IgD-negative memory B cell (primary cell): ENCODE data around the gene PDCD6IP. TPM values are rescaled to one million over a fixed set of nuclear protein-coding genes. Genes with fewer than 3 reads are reported as not detected.

Experiments
- H3K27ac Mint-ChIP-seq, 3 donors: one replicate each; pipeline ENCODE4 v1.8.0; 2020 to 2022; ENCODE audit warnings: mild to moderate bottlenecking in 3 of 3, mixed read lengths in 3 of 3, moderate library complexity in 1 of 3
- H3K27me3 Mint-ChIP-seq: one replicate; pipeline ENCODE4 v1.8.0; 2021; ENCODE audit warnings: mixed read lengths
- H3K36me3 Mint-ChIP-seq: one replicate; pipeline ENCODE4 v1.8.0; 2020; ENCODE audit warnings: mild to moderate bottlenecking, mixed read lengths
- H3K4me1 Mint-ChIP-seq, 3 donors: one replicate each; pipeline ENCODE4 v1.8.0; 2020 to 2022; ENCODE audit warnings: mixed read lengths in 3 of 3, mild to moderate bottlenecking in 1 of 3
- H3K4me3 Mint-ChIP-seq, 4 donors: one replicate each; pipeline ENCODE4 v1.8.0; 2020 to 2022; ENCODE audit warnings: mild to moderate bottlenecking in 4 of 4, mixed read lengths in 4 of 4, moderate library complexity in 3 of 4
- H3K9me3 Mint-ChIP-seq, 3 donors: one replicate each; pipeline ENCODE4 v1.8.0; 2020 to 2021; ENCODE audit warnings: mixed read lengths in 3 of 3, mild to moderate bottlenecking in 1 of 3
- polyA plus RNA-seq: library from polyadenylated mRNA; unstranded; fragments of 300-500 nt; fragmentation: Illumina TruSeq; gene quantifications from one replicate; pipeline ENCODE4 v1.2.3, GENCODE V29; 2021

The PDCD6IP gene
- polyA plus RNA-seq, 1 donor from 2014 or later = 128 TPM

- Mint-ChIP-seq H3K36me3 (no peaks in the 10 kb centered on the region), H3K4me1 (peaks cover 4 to 5% (median 4%) of the 10 kb centered on the region in 3 donors), H3K9me3 (no peaks in the 10 kb centered on the region), H3K27ac (no peak overlapping the region), H3K4me3 (peak overlapping the region in 1 of 4 donors; percentile 93), H3K27me3 (no peaks in the 10 kb centered on the region)
Observed at GRCh38 chr3:33883951-33884561, 85.6 kb downstream of the PDCD6IP start.

DNA sequence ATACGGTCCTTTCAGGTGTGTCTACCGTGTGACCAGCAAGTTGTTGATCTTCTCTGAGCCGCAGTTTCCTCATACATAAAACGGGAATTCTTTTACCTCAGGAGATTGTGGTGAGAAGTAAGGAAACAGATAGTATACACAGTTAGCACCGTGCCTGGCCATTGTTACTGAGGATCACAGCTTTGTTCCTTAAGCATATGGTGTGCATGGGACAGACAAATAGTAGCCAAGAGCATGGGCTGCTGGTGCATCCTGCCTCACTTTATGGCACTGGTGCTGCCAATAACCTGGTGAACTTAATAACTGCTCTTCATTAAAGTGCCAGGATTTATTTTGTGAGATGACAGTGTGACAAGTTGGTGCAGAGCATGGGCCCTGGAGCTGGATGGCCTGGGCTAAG is 86.3 kb downstream of the PDCD6IP start:
- Mint-ChIP-seq H3K9me3 (no peaks in the 10 kb centered on the region), H3K36me3 (no peaks in the 10 kb centered on the region), H3K4me1 (peaks cover 4 to 5% (median 4%) of the 10 kb centered on the region in 3 donors), H3K4me3 (no peak overlapping the region), H3K27ac (peak overlapping the region in 2 of 3 donors; percentile 7 to 11), H3K27me3 (no peaks in the 10 kb centered on the region)

- Mint-ChIP-seq H3K9me3 (no peaks in the 10 kb centered on the region), H3K36me3 (no peaks in the 10 kb centered on the region), H3K4me1 (peaks cover 4 to 5% (median 4%) of the 10 kb centered on the region in 3 donors), H3K27me3 (no peaks in the 10 kb centered on the region), H3K4me3 (peak overlapping the region in 1 of 4 donors; percentile 54), H3K27ac (no peak overlapping the region)
Observed at GRCh38 chr3:33885496-33885895, 87.1 kb downstream of the PDCD6IP start.

- H3K9me3 Mint-ChIP-seq = no peaks in the 10 kb centered on the region
- peaks cover 4 to 5% (median 4%) of the 10 kb centered on the region in 3 donors for H3K4me1 Mint-ChIP-seq
- H3K27me3 Mint-ChIP-seq = no peaks in the 10 kb centered on the region
- H3K27ac Mint-ChIP-seq = no peak overlapping the region
- no peaks in the 10 kb centered on the region for H3K36me3 Mint-ChIP-seq
- no peak overlapping the region for H3K4me3 Mint-ChIP-seq
Observed at GRCh38 chr3:33886015-33886414, 87.6 kb downstream of the PDCD6IP start.

- no peaks in the 10 kb centered on the region for H3K27me3 Mint-ChIP-seq
- H3K4me1 Mint-ChIP-seq = peaks cover 4 to 9% (median 5%) of the 10 kb centered on the region in 3 donors
- no peak overlapping the region for H3K27ac Mint-ChIP-seq
- H3K4me3 Mint-ChIP-seq = no peak overlapping the region
- no peaks in the 10 kb centered on the region for H3K9me3 Mint-ChIP-seq
- no peaks in the 10 kb centered on the region for H3K36me3 Mint-ChIP-seq
Observed at GRCh38 chr3:33887478-33887877, 89.0 kb downstream of the PDCD6IP start.

GRCh38 chr3:33889394-33890039 is 91.1 kb downstream of the PDCD6IP start:
- Mint-ChIP-seq H3K36me3 (no peaks in the 10 kb centered on the region), H3K9me3 (no peaks in the 10 kb centered on the region), H3K4me1 (peaks cover 0 to 5% (median 0%) of the 10 kb centered on the region in 3 donors), H3K27me3 (no peaks in the 10 kb centered on the region), H3K4me3 (no peak overlapping the region), H3K27ac (no peak overlapping the region)

DNA sequence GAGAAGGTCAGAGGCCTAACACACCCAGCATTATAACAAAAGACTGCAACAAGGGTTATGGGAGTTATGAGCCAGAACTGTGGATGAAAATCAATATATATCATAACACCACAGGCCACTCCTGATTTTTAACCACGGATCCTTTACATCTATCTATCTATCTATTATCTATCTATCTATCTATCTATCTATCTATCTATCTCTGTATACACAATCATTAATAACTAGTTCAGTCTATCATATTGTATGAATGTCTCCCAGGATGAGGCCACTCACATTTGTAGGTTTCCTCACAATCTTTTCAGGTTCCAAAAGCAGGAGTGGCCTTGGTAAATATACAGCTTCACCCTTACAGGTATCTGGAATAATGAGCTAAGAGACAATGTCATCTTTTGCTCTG is 94.2 kb downstream of the PDCD6IP start:
- Mint-ChIP-seq H3K27ac (no peak overlapping the region), H3K4me1 (peaks cover 0 to 5% (median 0%) of the 10 kb centered on the region in 3 donors), H3K4me3 (no peak overlapping the region), H3K36me3 (no peaks in the 10 kb centered on the region), H3K9me3 (no peaks in the 10 kb centered on the region), H3K27me3 (no peaks in the 10 kb centered on the region)

GRCh38 chr3:33895658-33896057 is 97.2 kb downstream of the PDCD6IP start:
- peaks cover 2% of the 10 kb centered on the region for H3K36me3 Mint-ChIP-seq
- H3K27me3 Mint-ChIP-seq = no peaks in the 10 kb centered on the region
- H3K4me1 Mint-ChIP-seq = peaks cover 0 to 5% (median 0%) of the 10 kb centered on the region in 3 donors
- H3K27ac Mint-ChIP-seq = no peak overlapping the region
- no peak overlapping the region for H3K4me3 Mint-ChIP-seq
- peaks cover 0 to 3% (median 0%) of the 10 kb centered on the region in 3 donors for H3K9me3 Mint-ChIP-seq

- no peak overlapping the region for H3K4me3 Mint-ChIP-seq
- peaks cover 0 to 3% (median 0%) of the 10 kb centered on the region in 3 donors for H3K9me3 Mint-ChIP-seq
- no peaks in the 10 kb centered on the region for H3K4me1 Mint-ChIP-seq
- H3K27me3 Mint-ChIP-seq = no peaks in the 10 kb centered on the region
- H3K36me3 Mint-ChIP-seq = peaks cover 2% of the 10 kb centered on the region
- no peak overlapping the region for H3K27ac Mint-ChIP-seq
Observed at GRCh38 chr3:33897306-33897705, 98.9 kb downstream of the PDCD6IP start.

DNA sequence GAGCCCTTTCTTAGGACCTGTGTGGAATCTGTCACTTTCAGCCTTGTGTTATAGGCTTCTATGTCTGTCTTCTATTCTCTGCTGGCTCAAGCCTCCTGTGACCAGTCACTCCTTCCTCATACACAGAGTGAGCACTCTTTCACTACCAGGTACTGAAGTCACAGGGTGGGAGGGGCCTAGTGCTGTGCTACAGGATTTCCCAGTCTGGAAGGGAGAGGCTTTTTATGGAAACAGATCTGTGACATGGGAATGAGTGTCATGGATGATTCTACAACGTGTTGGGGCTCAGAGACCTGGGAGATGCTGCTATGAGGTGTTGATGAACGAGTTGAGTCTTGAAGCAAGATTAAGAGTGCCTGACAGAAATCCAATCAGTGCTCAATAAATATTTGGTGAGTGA is 100.5 kb downstream of the PDCD6IP start:
- no peak overlapping the region for H3K4me3 Mint-ChIP-seq
- H3K9me3 Mint-ChIP-seq = peaks cover 0 to 3% (median 0%) of the 10 kb centered on the region in 3 donors
- peaks cover 2% of the 10 kb centered on the region for H3K36me3 Mint-ChIP-seq

GRCh38 chr3:33900440-33900808 is 102.0 kb downstream of the PDCD6IP start:
- peaks cover 2% of the 10 kb centered on the region for H3K36me3 Mint-ChIP-seq
- H3K9me3 Mint-ChIP-seq = peaks cover 0 to 3% (median 0%) of the 10 kb centered on the region in 3 donors
- no peaks in the 10 kb centered on the region for H3K27me3 Mint-ChIP-seq
- H3K4me1 Mint-ChIP-seq = no peaks in the 10 kb centered on the region
- H3K4me3 Mint-ChIP-seq = no peak overlapping the region
- H3K27ac Mint-ChIP-seq = no peak overlapping the region

More for the DNA sequence above, 100.5 kb downstream of the PDCD6IP start:
- Mint-ChIP-seq H3K27ac (no peak overlapping the region), H3K27me3 (no peaks in the 10 kb centered on the region), H3K4me1 (no peaks in the 10 kb centered on the region)

DNA sequence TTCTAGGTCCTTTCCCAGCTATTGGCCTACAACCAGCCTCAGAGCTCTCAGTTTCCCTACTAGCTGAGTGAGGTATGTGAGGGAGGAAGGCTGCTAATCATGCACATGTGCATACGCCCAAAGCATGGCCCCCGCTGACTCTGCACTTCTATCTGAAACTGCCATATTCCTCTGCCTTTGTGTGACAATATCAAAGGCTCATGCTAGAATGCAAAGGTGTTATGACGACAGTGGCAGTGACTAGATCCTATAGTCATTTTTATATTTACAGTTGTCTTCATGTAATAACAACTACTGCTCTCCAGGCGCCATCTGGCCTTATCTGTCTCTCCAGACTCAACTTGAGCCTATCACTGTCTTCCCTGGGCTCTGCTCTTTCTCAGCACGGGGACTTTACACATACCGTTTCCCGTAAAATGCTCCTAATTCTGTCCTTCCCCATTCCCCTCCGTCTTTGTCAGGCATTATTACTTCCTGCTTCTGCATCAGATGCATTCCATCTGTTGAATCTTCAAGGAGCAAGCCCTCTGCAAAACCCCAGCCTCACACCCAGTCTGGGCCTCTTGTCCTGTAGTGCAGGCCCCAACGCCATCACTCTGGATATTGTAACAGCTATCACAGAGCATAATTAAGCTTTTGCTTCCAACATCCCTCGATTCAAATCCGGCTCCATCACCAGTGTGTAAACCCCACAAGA is 102.5 kb downstream of the PDCD6IP start:
- peaks cover 2% of the 10 kb centered on the region for H3K36me3 Mint-ChIP-seq
- no peak overlapping the region for H3K27ac Mint-ChIP-seq
- no peaks in the 10 kb centered on the region for H3K27me3 Mint-ChIP-seq
- H3K4me1 Mint-ChIP-seq = no peaks in the 10 kb centered on the region
- H3K9me3 Mint-ChIP-seq = peaks cover 0 to 3% (median 0%) of the 10 kb centered on the region in 3 donors
- H3K4me3 Mint-ChIP-seq = no peak overlapping the region

DNA sequence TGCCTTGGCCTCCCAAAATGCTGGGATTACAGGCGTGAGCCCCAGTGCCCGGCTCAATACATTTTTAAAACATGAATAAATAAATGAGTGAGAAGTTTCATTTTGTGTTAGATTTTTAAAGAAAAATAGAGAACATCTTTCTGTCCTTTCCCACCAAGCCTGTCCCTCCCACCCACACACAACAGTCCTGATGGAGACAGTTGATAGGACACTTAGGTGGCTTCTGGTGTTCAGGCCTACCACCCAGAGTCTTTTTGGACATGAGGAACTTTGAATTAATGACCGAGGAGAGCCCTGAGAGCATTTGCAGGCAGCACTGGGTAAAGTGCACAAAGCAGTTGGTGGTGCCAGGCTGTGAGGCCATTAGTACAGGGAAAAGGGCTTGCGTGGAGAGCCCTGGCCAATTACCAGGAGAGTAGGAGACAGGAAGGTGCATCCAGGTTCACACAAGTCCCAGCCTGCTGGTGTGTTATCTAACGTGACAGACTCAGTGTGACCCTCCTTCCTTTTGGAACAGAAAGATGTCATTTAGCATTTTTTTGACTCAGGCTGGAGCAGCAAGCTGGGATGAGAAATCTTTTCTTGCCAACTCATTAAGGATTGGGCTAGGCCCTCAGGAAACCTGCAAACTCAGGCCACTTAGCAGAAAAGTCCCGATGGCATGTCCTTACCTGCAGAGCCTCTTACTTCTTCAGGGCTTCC is 103.6 kb downstream of the PDCD6IP start:
- Mint-ChIP-seq H3K4me3 (no peak overlapping the region), H3K27ac (no peak overlapping the region), H3K4me1 (no peaks in the 10 kb centered on the region), H3K27me3 (peaks cover 2% of the 10 kb centered on the region), H3K36me3 (peaks cover 2% of the 10 kb centered on the region), H3K9me3 (peaks cover 0 to 3% (median 0%) of the 10 kb centered on the region in 3 donors)

- H3K27me3 Mint-ChIP-seq = peaks cover 2% of the 10 kb centered on the region
- H3K9me3 Mint-ChIP-seq = no peaks in the 10 kb centered on the region
- H3K4me1 Mint-ChIP-seq = no peaks in the 10 kb centered on the region
- no peak overlapping the region for H3K27ac Mint-ChIP-seq
- no peak overlapping the region for H3K4me3 Mint-ChIP-seq
- no peaks in the 10 kb centered on the region for H3K36me3 Mint-ChIP-seq
Observed at GRCh38 chr3:33904730-33905129, 106.3 kb downstream of the PDCD6IP start.

DNA sequence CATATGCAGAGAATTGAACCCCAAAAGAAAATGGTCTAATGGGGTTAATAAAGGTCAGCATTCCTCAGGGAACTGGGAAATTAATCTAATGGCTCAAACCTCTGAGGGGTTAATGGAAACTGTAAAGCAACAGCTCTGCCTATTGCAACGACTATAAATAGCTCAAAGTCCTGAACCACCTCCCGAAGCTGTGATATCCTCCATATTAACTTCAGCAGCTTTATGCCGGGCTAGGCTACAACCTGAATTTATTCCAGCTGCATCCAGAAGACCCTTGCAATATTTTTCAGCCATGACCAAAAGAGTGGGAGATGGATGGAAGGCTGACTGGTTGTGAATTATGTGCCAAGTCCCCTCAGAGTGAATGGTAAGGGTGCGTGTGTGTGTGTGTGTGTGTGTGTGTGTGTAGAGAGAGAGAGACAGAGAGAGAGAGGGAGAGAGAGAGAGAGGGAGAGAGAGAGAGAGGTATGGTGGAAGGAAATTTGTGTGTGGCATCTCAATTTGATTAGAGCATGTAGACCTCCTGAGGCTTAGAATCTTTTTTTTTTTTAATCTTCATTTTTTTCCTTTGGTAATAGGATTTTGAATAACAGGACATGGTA is 109.9 kb downstream of the PDCD6IP start:
- Mint-ChIP-seq H3K36me3 (no peaks in the 10 kb centered on the region), H3K9me3 (no peaks in the 10 kb centered on the region), H3K4me1 (no peaks in the 10 kb centered on the region), H3K4me3 (no peak overlapping the region), H3K27ac (no peak overlapping the region), H3K27me3 (peaks cover 2% of the 10 kb centered on the region)
